LNCAP (cell line): ENCODE results near the gene STK32C.

Source experiments
- TF ChIP-seq, protein P1 (sequence below): fragments of 450-650 bp; IDR thresholded peaks from 2 replicates; pipeline ENCODE4 v1.5.1; 2017; ENCODE audit warnings: mild to moderate bottlenecking

STK32C gene

DNA sequence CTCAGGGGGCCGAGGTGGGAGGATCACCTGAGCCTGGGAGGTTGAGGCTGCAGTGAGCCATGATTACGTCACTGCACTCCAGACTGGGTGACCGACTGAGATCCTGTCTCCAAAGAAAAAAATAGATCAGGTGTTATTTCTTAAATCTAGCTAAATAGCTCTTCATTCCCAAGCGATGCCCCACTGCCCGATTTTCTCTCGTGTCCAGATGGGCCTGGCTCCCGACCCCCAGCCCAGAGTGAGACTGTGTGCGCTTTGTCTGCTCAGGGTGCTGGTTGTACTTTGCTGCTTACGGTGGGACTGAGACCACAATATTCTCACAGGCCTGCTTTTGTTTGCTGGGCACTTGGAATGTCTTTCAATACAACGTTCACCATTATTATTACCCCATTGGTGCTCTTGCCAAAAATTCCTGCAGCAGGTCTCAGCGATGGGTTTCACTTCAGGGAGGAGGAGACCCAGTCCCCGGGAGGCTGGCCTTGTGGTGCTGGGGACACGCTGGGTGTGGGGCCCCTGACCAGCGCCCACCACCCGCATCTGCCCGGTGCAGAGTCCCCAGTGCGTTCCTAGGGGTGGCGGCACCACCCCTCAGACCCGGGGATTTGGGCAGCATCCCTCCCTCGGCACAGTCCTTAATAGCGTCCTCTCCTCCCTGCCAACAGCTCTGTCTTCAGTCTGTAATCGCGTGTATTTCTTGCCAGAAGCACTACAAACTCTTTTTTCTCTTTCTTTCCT, 141.4 kb downstream of the STK32C start:
- TF ChIP-seq, protein P1, sequence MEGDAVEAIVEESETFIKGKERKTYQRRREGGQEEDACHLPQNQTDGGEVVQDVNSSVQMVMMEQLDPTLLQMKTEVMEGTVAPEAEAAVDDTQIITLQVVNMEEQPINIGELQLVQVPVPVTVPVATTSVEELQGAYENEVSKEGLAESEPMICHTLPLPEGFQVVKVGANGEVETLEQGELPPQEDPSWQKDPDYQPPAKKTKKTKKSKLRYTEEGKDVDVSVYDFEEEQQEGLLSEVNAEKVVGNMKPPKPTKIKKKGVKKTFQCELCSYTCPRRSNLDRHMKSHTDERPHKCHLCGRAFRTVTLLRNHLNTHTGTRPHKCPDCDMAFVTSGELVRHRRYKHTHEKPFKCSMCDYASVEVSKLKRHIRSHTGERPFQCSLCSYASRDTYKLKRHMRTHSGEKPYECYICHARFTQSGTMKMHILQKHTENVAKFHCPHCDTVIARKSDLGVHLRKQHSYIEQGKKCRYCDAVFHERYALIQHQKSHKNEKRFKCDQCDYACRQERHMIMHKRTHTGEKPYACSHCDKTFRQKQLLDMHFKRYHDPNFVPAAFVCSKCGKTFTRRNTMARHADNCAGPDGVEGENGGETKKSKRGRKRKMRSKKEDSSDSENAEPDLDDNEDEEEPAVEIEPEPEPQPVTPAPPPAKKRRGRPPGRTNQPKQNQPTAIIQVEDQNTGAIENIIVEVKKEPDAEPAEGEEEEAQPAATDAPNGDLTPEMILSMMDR: no peak

DNA sequence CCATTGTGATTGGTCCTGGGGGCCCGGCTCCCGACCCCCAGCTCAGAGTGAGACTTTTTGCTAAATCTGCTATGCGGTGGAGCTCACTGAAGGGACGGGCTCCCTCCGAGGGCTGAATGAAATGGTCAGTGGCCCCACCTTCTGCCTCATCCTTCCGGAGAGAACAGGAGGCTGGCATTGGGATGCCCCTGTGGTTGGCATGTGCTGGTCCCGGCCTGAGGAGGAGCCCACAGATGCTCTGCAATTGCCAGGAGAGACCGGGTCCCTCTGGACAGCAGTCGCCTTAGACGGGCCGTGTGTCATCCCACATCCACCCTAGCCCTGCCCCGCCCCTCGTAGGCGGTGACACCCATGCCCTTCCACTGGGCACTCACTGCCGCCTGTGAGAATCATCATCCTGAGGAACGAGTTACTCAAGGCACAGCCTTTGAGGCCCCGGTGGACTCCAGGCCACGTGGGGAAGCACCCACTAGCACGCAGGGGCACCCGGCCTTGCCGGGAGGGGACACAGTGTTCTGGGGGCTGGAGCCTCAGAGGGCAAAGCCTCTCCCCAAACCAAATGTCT, 142.3 kb downstream of the STK32C start:
- TF ChIP-seq, protein P1: no peak

DNA sequence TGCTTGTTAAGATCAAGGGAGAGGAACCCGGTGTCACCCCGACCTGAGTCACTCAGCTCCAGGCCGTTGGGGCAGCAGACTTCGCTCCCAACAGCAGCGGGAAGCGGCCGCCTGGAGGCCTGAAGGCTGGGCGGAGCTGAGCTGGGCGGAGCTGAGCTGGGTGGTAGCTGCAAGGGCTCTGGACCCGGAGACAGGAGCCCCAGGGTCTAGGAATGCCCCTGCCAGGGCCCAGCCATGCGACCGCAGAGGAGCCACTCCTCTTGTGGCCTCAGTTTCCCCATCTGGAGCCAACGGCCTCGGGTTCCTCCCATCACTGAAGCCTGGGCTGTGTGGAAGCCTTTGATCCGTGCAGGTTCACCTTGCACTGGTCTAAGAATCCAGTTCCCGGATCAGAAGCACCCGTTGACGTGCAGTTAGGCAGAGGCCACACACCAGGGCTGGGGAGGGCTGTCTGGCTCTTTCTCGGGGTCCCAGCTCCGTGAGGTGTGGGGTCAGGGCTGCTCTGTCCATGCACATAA, 142.9 kb downstream of the STK32C start:
- TF ChIP-seq, protein P1: no peak

DNA sequence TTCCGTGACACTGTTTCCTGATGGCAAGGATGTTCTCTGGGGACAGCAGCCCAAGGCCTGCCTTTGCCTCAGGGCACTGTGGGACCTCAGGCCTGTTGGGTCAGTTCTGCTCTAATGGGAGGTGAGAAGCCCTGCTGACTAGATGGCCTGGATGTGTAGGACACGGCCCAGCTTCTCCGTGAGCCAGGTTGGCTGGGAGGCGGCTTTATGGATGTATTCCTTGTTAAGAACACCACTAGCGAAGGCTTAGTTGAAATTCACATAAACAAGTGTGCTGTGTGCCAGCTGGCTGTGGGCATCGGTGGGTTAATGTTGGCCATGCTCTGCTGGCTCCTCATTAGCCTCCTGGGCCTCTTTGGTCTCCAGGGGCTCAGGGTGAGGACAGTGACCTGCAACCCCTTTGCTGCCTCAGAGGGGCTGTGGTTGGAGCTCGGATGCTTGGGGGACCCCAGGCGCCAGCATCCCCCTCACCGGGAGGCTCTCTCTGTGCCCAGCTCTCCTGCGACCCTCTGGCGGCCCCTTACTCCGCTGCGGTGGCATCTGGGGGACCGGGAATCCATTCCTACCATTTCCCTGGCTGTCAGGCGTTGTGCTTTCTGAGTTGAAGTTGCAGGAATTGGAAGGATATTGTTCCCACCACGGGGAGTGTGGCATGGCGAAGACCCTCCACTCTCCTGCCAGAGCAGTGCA, 143.8 kb downstream of the STK32C start:
- TF ChIP-seq, protein P1: no peak

DNA sequence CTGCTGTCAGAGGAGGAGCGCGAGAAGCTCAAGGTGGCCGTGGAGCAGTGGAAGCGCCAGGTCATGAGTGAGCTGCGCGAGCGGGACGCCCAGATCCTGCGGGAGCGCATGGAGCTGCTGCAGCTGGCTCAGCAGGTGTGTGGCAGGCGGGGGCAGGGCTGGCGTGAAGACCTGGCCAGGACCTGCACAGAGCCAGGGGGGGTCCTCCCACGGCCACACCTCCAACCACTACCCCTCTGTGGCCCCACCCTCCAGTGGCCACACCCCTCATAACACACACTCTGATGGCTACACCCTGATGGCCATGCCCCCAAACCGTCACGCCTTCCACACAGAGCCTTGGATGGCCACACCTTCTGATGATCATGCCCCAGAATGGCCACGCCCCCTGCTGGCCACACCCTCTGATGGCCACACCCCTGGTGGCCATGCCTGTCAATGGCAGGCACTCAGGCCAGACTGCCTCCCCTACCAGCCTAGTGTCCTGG, 144.4 kb downstream of the STK32C start:
- TF ChIP-seq, protein P1: no peak

DNA sequence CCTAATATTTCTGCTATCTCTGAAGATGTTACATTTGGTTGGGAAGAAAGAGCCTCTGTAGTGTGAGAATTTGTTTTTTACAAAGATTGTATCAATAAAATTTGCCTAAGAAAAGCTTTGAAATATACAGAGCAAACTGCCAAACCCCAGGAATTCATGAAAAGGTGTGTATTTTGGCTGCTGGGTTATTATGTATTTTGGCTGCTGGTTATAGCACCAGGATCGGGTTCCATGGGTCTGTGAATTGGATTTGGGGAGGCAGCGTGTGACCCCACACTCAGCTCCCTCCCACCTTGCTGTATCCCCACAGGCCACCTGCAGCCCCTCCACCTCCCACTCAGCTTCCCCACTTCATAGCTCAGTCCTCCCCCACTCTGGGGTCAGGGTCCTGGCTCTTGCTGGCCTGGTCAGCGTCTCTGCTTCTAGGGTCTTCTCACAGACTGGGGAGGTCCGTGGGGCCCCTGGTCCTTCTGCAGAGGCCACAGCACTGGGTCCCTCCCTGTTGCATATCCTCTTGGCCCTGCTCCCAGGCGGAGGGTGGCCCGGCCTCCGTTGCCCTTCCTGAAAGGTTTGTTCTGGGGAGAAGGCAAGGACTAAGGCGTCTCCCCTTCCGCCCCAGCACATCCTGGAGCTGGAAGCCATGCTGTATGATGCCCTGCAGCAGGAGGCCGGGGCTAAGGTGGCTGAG, 145.0 kb downstream of the STK32C start:
- TF ChIP-seq, protein P1: no peak

DNA sequence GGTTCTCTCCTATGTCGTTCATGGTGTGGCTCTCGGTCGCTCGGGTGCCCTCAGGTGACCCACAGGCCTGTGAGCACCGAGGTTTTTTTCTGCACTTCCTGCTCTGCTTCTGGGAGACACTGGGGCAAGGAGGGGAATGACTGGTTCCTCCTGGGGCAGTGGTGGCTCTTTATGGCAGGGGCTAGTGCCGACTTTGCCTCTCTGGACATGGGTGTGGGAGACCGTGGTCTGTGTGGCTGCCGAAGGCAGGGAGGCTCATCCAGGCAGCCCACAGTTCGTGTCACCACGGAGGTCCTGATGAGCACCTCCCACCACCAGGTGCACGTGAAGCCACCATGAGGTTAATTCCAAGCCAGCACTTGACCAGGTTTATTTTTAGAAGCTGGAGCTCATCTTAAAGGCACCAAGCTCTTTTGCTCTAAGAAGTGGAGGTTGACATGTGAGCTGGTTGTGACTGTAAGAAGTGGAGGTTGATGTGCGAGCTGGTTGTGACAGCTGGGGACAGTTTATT, 145.7 kb downstream of the STK32C start:
- TF ChIP-seq, protein P1: no peak
